HG02973 (cell line): Measurements from ENCODE around the gene SMIM11.

Experiments used
- ATAC-seq: cut with Tn5 transposase; IDR thresholded peaks from one replicate; pipeline ENCODE4 v1.9.1; 2021; ENCODE audit warnings: moderate library complexity; ENCODE audit not compliant: unreplicated experiment

SMIM11 gene, protein sequence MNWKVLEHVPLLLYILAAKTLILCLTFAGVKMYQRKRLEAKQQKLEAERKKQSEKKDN

DNA sequence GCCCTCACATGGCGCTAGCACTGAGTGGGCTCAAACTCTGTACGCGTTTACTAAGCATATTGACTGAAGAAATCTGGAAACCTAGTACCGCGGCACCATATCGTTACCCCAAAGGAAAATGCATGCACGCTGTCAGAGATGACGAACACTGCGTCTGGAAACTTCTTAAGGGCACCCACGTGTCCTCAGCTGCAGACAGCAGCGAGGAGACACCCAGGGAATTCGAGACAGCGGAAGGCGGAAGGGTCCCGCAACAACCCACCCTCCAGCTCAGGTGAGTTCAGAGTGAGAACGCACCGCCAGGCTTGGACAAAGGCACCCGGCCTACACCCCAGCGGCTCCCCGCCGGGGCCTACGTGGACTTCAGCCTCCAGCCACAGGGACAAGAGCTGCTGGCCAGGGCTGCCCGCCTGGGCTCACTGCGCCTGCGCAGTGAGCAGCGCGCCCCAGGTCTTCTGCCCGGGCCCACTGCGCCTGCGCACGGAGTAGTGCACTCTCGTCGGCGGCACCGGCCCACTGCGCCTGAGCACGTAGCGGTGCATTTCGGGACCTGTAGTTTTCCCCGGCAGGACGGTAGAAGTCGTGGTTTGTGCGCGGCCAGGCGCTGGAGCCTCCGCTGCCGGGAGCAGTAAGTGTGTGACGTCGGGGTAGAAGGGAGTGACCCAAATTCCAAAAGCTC, at the start of gene SMIM11:
Gene SMIM11, plus strand, starts transcription at position 568 of the 679 bp plus-strand sequence. CDS start 3,998 bp downstream, outside the sequence.
- peak; percentile 91 for ATAC-seq

DNA sequence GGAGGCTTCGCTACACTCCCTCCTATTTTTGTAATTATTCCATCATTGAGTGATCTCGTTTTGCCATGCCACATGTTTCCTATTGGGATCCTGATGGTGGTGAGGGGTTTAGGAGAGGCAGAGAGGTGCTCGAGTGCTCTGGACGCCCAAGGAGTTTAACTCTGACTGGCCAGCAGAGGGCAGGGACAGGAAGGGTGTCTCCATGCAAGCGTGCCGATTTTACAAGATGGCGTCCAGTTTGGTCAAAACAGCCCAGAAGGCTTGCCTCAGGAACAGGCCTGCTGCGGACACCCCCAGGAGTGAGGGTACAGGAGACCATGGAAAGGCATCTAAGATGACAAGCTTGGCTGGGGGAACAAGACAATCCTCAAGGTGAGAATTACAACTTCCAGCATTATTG, 45.3 kb upstream of the SMIM11 start:
- no peak for ATAC-seq

DNA sequence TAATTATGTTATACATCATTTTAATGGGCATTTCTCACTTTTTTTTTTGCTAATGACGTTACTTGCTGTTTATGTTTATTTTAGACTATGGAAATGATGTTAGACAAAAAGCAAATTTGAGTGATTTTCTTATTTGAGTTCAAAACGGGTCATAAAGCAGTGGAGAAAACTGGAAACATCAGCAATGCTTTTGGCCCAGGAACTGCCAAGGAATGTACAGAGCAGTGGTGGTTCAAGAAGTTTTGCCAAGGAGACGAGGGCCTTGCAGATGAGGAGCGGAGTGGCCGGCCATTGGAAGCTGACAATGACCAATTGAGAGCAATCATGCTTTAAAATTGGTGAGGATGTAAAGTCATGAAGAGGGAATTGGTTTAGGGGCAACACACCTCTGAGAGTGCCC, 43.6 kb upstream of the SMIM11 start:
- ATAC-seq = no peak

DNA sequence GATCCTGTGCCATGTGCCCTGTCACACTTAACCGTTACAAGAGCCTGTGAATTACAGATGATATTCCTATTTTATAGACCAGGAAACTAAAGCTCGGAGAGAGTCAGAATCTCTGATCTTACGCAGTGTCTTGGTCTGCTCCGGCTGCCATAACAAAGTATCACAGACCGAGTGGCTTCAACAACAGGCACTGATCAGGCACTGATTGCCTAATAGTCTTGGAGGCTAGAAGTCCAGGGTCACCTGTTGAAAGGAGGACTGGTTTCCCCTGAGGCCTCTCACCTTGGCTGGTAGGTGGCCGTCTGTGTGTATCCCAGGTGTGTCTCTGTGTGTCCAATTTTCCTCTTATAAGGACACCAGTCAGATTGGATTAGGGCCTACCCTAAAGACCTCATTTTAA, 43.0 kb upstream of the SMIM11 start:
- no peak for ATAC-seq

DNA sequence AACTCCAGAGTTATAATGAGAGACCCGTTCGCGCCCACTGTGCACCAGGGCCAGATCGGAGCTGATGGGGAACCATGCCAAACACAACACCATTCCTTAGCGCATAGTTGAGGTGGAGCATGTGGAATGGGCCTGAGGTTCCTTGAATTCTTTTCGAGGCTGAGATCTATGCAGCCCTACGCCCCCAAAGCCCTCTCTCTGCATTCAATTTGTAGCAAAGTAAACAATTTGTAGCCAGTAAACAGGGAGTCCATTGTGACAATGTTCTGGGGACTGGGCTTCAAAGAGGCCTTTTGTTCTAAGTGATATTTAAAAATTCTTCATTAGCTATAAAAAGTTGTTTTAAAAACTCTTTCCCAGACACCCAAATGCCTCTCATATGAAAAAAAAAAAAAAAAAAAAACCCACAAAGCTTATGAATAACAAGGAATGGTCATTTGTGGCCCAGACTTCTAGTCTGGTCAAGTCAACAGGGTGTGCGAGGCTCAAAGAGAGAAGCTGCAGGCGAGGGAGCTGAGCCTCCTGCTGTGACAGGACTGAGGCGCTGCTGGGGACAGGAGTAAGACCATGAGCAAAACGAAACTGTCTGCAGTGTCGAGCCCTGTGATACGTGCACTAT, 42.1 kb upstream of the SMIM11 start:
- no peak for ATAC-seq

DNA sequence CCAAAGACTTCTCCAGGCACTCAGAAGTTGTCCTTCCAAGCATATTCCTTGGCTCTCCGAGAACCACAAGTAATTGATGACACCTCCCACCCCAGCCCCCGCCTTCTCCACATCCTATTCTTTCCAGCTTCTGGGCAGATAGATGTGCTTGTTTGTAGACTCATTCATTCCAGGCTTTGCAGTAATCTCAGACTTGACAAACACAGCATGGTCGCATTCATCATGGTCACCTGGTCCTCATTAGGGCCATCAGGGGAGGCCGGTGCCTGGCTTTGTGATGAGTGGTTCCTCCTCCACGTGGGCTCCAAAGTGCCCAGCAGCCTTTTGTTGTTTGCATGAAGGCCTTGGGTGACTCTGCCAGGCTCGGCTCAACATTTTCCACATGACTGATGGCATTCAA, 40.0 kb upstream of the SMIM11 start:
- ATAC-seq = no peak

DNA sequence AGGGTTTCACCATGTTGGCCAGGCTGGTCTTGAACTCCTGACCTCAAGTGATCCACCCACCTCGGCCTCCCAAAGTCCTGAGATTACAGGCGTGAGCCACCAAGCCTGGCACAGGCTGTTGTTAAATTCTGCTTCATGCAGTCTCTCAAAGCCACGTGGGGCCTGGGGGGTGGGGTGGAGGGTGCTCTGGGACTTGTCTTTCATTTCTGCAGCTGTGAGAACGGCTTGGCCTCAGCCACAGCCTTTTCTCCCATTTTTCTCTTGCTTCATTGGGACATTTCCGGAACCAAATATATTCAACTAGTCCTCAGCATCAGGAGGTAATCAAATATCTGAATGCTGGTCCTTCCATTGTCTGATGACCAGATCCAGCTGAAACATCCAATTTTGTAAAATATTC, 39.1 kb upstream of the SMIM11 start:
- no peak for ATAC-seq

DNA sequence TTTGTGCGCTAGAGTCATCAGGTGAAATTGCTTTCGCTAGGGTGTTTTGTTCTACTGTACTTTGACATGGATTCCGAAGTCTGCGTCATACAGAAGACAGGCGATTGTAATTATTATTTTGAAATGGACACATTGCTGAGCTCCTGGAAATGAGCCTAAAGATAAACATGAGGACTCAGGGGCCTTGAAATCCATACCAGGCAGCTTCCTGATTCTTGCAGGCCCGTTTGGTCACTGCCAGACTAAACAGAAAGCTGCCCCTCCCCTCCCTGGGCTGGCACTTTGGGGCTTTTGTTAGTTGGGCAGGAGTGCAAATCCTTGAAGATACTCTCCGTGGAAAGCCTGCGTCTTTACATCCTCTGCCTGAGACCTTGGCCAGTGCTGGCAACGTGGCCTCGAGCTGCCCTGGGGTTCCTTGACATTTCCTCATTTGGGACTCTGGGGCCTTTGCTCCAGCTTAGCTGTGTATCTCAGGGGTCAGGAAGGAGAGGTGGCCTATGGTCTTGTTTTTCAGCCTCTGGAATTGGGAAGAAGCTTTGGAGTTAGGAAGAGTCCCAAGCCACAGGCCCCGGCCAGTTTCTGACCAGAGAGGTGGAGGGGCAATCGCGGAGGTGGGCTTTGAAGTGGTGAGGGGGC, 38.4 kb upstream of the SMIM11 start:
- ATAC-seq = no peak

DNA sequence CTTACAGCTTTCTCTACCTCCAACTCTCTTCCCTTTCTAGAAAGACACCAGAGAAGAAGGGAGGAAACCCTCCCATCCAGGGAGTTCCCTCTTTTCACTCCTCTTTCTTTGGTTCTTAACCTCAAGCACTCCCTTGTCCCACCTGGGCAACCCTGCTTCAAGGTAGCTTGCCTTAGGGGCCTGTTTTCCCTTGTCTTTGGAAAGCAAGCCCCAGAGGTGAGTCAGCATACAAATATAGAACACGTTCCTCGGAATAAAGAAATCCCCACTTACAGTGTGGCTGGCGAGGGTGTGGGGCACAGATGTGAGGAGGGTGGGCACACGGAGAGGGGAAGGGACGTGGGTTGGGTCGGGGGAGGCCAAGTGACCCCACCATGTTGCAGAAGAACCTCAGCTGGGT, 37.6 kb upstream of the SMIM11 start:
- ATAC-seq = no peak

DNA sequence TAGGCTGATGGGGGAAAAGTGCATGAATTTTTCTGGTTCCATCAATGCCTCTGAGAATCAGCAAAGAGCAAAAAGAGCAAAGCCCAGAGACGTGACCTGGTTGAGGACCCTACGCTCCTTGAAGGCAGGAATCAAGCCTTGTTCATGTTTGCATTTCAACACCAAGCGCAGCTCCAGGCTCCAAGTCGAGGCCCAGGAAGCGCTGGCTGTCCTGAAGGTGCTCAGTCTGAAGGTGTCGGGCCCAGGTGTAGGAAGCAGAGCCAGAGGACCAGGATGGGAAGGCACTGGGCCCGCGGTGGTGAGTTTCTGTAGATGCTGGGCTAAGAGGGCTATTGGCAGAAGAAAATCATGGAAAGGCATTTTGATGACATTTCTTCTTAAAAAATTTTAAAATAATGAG, 37.1 kb upstream of the SMIM11 start:
- no peak for ATAC-seq

DNA sequence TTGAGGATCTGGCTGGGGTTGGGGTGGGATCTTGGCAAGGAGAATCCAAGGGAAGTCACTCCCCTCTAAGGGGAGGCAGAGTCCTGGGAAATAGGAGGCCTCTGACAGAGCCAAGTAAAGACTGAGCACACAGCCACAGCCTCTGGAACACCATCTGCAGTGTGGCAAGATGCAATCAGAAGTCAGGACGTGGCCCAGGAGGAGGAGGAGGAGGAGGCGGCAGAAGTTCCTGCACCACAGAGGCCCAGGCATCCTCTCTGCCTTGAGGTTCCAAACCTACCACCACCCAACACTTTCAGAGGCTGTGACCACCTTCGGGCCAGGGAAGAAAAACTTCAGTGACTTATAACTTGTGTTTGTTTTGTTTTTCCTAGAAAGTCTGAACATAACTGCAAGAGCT, 35.2 kb upstream of the SMIM11 start:
- no peak for ATAC-seq

DNA sequence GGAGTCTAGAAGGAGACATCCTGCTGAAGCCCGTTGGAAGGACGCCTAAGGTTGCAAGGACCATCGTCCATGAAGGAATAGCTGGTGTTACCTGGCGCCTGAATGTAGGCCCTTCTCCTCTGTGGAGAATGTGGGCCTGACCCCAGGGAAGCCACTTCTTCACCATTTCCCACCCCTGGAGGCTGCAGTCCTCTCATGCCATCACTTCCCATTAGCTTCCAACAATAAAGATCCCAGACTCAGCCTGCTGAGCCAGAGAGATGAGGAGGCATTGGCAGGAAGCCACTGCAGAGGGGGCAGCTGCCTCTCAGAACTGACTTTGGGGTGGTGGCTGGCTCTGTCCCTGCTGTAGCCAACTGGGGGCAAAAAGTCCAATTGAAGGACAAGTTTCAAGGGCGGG, 32.8 kb upstream of the SMIM11 start:
- ATAC-seq = no peak

DNA sequence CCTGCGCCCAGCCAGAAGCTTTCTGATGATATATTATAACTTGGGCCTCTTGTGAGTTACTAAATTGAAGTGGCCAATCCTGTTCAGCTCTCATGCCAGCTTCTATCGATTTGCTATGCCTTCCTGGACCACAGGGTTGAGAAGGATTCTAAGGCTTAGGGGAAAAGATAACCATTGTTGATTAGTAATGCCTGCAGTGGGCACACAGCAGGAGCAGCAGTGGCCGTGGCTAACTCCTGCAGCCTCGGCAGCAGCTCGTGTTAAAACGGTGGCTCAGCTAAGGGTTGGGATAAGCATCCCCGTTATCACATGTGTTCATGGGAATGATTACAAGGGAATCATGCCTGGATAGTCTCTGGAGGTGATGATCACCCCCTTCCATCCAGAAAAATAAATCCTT, 32.0 kb upstream of the SMIM11 start:
- no peak for ATAC-seq

DNA sequence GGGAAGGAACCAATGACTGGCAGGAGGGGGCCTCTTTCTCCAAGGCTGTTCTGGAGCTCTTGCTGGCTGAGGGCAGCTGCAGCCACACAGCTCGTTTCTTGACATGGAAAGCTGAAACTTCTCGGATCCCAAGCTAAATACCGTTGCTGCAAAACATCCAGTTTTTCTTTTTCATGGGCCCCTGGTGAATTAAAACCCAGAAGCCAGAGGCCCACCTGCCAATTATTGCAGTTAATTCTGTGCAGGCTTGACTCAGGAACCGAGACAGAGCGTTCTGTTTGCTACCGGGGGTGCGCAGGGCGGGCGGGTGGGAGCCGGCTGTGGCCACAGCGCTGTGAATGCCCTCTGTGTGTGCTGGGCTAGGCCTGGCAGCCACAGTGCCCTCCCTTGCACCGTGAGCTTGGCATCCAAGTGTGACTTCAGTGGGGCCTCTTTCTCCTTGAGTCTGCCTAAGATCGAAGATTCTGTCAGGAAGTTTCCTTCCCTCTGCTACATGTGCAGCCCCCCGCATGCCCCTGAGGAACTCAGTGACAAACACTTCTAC, 31.4 kb upstream of the SMIM11 start:
- ATAC-seq = no peak

DNA sequence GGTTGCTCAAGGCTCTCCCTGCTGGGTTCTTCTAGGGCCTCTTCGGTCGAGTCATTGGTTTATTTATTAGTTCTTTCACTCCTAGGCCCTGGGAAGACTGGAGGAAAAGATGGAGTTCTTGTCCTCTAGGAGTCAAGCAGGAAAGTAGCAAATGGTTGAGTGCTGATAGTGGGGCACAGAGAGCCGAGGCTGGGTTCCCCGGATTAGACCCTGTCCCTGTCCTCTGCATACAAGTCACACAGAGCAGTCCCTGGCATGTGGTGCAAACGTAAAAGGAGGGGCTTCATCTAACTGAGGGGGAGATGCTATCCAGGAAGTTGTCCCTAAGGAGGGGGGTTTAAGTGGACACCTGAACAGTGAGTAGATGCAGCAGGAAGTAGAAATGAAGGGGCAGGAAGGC, 30.7 kb upstream of the SMIM11 start:
- no peak for ATAC-seq

DNA sequence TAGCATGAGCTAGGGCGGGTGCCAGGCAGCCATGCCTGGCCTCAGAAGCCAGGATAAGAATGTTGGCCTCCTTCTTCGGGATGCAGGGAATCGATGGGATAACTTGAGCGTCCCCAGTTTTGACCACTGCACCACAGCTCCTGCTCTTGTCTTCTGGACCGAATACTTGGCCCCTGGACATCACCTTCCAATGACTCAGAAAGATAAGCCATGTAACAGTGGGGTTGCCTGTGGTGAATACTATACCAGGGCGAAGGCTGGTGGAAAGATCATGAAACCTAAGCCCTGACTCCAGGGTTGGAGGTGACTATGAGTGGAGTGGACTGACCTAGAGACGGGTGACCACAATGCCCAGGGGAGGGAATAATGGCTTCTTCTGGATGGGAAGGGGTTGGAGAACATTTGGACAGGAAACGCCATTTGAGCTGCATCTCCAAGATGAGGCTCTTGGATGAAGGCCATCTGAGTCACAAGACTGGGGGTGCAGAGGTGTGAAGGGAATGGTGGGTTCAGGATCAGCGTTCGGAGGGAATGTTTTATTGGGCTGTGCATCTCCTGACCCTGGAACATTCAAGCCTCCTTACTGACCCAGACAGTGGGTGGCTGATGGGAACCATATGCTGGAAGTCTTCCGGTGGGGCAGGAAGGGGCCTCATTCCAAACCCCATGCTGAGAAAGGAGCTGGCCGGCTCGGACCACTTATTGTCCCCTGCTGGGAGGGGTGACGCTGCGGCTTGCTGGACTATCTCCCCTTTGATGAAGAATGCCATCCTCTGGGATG, 30.0 kb upstream of the SMIM11 start:
- ATAC-seq = no peak

DNA sequence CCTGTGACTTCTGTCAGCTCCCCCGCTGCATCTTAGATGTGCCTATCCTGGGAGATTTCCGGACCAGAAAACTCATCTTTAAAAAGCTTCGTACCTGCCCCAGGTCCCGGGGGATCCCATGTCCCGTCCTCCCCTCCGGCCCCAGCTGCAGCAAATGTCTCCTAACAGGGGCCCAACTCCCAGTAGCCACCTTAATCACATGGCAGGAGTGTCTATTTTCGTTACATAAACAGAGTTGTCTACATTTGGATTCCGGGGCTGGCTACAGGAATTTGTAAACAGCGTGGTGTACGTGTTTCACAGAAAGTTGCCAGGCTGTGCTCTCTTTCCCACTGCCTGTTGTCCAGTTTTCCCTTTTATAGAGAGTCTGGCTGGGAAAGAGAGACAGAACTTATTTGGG, 29.4 kb upstream of the SMIM11 start:
- ATAC-seq = no peak

DNA sequence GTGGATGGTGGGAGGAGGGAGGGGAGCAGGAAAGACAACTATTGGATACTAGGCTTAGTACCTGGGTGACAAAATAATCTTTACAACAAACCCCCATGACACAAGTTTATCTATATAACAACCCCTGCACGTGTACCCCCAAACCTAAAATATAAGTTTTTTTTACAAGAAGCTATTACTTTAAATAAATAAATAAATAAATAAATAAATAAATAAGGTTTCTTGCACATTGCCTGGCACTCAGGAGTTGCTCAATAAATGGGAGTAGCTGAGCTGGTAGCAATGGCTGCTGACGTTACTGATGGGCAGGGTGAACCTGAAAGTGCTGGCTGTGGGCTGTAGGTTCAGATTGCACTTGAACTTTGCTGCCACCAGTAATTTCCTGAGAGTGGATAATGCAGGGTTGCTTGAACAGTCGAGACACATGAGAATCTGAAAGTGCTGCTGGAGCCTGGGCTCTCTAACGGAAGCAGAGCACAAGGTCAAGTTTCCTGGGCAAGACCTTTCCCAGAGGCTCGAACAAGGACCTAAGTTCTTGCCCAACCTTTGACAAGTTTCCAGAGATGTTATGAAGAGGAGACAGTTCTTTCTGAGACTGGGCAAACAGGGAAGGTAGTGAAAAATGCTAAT, 26.3 kb upstream of the SMIM11 start:
- ATAC-seq = no peak

DNA sequence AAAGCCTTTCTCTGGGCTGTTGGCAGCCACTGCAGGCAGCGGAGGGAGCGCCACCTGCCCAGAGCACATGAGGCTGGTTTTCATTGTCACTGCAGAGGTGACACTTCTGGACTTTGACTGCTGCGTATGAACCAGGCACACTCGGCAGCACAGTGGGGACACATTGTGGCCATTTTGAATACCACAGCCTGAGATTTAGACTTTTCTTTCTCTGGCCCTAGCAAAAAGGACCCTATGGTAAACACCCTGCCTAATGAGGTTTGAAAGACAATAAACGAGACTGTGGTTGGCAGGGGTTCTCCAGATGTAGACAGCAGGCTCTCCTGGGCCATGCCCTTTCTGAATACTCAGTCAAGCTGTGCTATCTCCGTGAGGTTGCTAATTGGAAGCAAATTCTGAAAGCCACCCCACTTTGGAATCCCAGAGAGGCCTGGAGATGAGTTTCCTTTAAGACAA, 23.5 kb upstream of the SMIM11 start:
- ATAC-seq = peak; percentile 72

DNA sequence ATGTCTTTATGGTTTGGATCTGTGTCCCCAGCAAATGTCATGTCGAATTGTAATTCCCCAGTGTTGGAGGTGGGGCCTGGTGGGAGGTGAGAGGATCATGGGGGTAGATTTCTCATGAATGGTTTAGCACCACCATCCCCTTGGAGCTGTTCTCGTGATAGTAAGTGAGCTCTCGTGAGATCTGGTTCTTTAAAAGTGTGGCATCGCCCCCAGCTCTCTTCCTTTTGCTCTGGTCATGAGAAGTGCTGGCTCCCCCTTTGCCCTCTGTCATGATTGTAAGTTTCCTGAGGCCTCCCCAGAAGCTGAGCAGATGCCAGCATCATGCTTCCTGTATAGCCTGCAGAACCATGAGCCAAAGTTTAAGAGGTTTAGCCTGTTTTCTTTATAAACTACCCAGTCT, 22.8 kb upstream of the SMIM11 start:
- ATAC-seq = no peak

DNA sequence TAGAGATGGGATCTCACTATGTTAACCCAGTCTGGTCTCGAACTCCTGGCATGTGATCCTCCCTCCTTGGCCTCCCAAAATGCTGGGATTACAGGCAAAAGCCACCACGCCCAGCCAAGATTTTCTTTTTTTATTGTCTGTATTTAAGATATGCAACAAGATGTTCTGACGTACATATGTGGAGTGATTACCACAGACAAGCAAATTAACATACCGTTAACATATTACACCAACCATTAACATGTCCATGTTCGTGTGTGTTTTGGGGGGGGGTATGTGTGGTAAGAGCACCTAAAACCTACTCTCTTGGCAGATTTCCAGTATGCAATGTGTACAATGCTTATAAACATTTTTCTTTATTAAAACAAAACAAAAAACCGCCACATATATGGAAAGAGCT, 22.1 kb upstream of the SMIM11 start:
- no peak for ATAC-seq
